Activated CD8-positive, alpha-beta memory T cell treated with anti-CD3 and anti-CD28 coated beads for 4 hours (primary cell): ENCODE results near the gene SPSB1.
"Not testable (repeated sequence)": the region's sequence is repeated elsewhere in the genome, so short reads cannot be mapped to it uniquely, and the experiment has no call there.

Source experiments
- DNase-seq, 2 donors: peaks; one replicate each; pipeline ENCODE4 v3.0.0-alpha.2; 2020; ENCODE audit warnings: low read depth in 2 of 2

SPSB1 gene

GRCh38 chr1:9299571-9300541 is 7.2 kb downstream of the SPSB1 start:
- DNase-seq: not testable (repeated sequence)

- no peak for DNase-seq
These were observed 7.9 kb downstream of the SPSB1 start for GRCh38 chr1:9300573-9300972.

- no peak for DNase-seq
These were observed 10.2 kb downstream of the SPSB1 start for GRCh38 chr1:9302745-9303524.

- no peak for DNase-seq
These were observed 11.2 kb downstream of the SPSB1 start for GRCh38 chr1:9303916-9304315.

- no peak for DNase-seq
These were observed 12.5 kb downstream of the SPSB1 start for GRCh38 chr1:9305216-9305615.

GRCh38 chr1:9306006-9306405 is 13.3 kb downstream of the SPSB1 start:
- no peak for DNase-seq

GRCh38 chr1:9307303-9307702 is 14.6 kb downstream of the SPSB1 start:
- no peak for DNase-seq

- DNase-seq: no peak
These were observed 15.6 kb downstream of the SPSB1 start for GRCh38 chr1:9308236-9308785.

GRCh38 chr1:9309080-9309479 is 16.4 kb downstream of the SPSB1 start:
- no peak for DNase-seq

GRCh38 chr1:9309991-9310390 is 17.3 kb downstream of the SPSB1 start:
- no peak for DNase-seq

- no peak for DNase-seq
These were observed 18.3 kb downstream of the SPSB1 start for GRCh38 chr1:9311029-9311428.

GRCh38 chr1:9311479-9311878 is 18.8 kb downstream of the SPSB1 start:
- no peak for DNase-seq

- DNase-seq: no peak
These were observed 19.6 kb downstream of the SPSB1 start for GRCh38 chr1:9312168-9312720.

- no peak for DNase-seq
These were observed 20.9 kb downstream of the SPSB1 start for GRCh38 chr1:9313576-9313975.

GRCh38 chr1:9314111-9314510 is 21.4 kb downstream of the SPSB1 start:
- DNase-seq: no peak

GRCh38 chr1:9314711-9315379 is 22.2 kb downstream of the SPSB1 start:
- no peak for DNase-seq

- DNase-seq: no peak
These were observed 22.9 kb downstream of the SPSB1 start for GRCh38 chr1:9315411-9316079.

- no peak for DNase-seq
These were observed 23.4 kb downstream of the SPSB1 start for GRCh38 chr1:9316080-9316444.

GRCh38 chr1:9316512-9316911 is 23.8 kb downstream of the SPSB1 start:
- no peak for DNase-seq

GRCh38 chr1:9317072-9317471 is 24.4 kb downstream of the SPSB1 start:
- DNase-seq: no peak
